SW 1271 (cell line): ENCODE measurements around the gene MAPK14.
"Not testable (repeated sequence)": the region's sequence is repeated elsewhere in the genome, so short reads cannot be mapped to it uniquely, and the experiment has no call there.

Experiments used
- DNase-seq, 2 experiments: peaks; one replicate each; lab custom pipeline; 2025; lab: John Stamatoyannopoulos, UW

MAPK14 gene

GRCh38 chr6:36027501-36028087 is at the start of gene MAPK14:
Gene MAPK14, plus strand, starts transcription at chr6:36027808. Its CDS starts 350 bp downstream, at chr6:36028158.
- peak; percentile 99 to 100 for DNase-seq

- not testable (repeated sequence) for DNase-seq
Observed at GRCh38 chr6:35980126-35980525, 47.5 kb upstream of the MAPK14 start.

- no peak for DNase-seq
Observed at GRCh38 chr6:35980991-35981645, 46.5 kb upstream of the MAPK14 start.

GRCh38 chr6:35984701-35985100 is 42.9 kb upstream of the MAPK14 start:
- DNase-seq, result no peak

- DNase-seq, result not testable (repeated sequence)
Observed at GRCh38 chr6:35988047-35988446, 39.6 kb upstream of the MAPK14 start.

GRCh38 chr6:35993150-35993549 is 34.5 kb upstream of the MAPK14 start:
- no peak for DNase-seq

GRCh38 chr6:36000451-36000850 is 27.2 kb upstream of the MAPK14 start:
- no peak for DNase-seq

- no peak for DNase-seq
Observed at GRCh38 chr6:36015666-36016065, 11.9 kb upstream of the MAPK14 start.

- DNase-seq, result no peak
Observed at GRCh38 chr6:36018339-36018738, 9.3 kb upstream of the MAPK14 start.

GRCh38 chr6:36019167-36019566 is 8.4 kb upstream of the MAPK14 start:
- DNase-seq, result no peak

GRCh38 chr6:36020154-36020553 is 7.5 kb upstream of the MAPK14 start:
- DNase-seq, result no peak

- DNase-seq, result no peak
Observed at GRCh38 chr6:36023996-36024795, 3.4 kb upstream of the MAPK14 start, which contains the start of gene SLC26A8. Gene SLC26A8, minus strand, starts transcription at chr6:36024641. Its CDS starts 4,934 bp downstream, at chr6:36019707.

- no peak for DNase-seq
Observed at GRCh38 chr6:36025260-36025931, 2.2 kb upstream of the MAPK14 start.

GRCh38 chr6:36025932-36026327 is 1.7 kb upstream of the MAPK14 start:
- DNase-seq, result no peak

- DNase-seq, result peak in 1 of 2 experiments; percentile 25
Observed at GRCh38 chr6:36028088-36028876, 674 bp downstream of the MAPK14 start.

GRCh38 chr6:36028877-36029324 is 1.3 kb downstream of the MAPK14 start:
- peak in 1 of 2 experiments; percentile 61 for DNase-seq

GRCh38 chr6:36029464-36029863 is 1.9 kb downstream of the MAPK14 start:
- no peak for DNase-seq

GRCh38 chr6:36032261-36032660 is 4.7 kb downstream of the MAPK14 start:
- no peak for DNase-seq

GRCh38 chr6:36033144-36033543 is 5.5 kb downstream of the MAPK14 start:
- not testable (repeated sequence) for DNase-seq

- DNase-seq, result no peak
Observed at GRCh38 chr6:36033935-36034334, 6.3 kb downstream of the MAPK14 start.

- DNase-seq, result no peak
Observed at GRCh38 chr6:36034441-36034840, 6.8 kb downstream of the MAPK14 start.
